HG03432 (cell line): Measurements from ENCODE around the gene ATP6V0C.
"Not testable (repeated sequence)": the region's sequence is repeated elsewhere in the genome, so short reads cannot be mapped to it uniquely, and the experiment has no call there.

Experiments used
- ATAC-seq: cut with Tn5 transposase; IDR thresholded peaks from one replicate; pipeline ENCODE4 v1.9.1; 2021; ENCODE audit warnings: mild to moderate bottlenecking, moderate library complexity; ENCODE audit not compliant: unreplicated experiment

Gene ATP6V0C

DNA sequence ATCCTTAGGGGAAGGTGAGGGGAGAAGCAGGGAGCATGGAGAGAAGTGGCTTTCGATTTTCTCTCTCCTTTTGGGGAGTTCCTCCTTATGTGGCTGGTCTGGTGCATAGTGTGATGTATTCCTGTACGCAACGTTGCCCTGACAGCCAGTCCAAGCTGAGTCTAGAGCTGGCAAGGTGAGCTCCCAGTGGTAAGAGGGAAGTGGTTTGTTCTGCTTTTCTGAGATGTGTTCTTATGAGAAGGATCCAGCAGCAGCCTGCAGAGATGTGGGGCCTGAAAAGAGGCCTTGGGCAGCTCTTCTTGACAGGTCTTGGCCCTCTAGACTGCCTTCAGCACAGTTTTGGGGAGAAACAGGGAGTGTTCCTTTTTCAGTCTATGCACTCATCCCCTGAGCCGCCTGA is 27.2 kb downstream of the ATP6V0C start:
- not testable (repeated sequence) for ATAC-seq

DNA sequence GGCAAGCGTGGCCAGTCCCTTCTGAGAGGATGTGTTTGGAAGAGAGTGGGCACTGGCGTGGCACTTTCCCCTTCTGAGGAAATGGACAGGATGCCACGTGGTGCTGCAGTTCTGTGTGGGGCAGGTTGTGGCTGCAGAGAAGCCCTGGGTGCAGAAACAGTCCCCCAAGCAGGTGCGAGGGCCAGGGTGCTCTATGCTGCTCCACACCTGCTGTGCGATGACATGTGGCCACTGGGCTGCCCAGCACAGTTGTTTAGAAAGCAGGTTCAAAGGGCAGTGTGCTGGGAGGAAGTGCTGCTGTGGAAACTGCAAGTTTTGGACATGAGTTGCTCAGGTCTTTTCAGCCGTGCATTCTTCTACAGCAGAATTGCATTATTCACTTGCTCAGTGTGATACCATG is 27.7 kb downstream of the ATP6V0C start:
- ATAC-seq, result not testable (repeated sequence)

DNA sequence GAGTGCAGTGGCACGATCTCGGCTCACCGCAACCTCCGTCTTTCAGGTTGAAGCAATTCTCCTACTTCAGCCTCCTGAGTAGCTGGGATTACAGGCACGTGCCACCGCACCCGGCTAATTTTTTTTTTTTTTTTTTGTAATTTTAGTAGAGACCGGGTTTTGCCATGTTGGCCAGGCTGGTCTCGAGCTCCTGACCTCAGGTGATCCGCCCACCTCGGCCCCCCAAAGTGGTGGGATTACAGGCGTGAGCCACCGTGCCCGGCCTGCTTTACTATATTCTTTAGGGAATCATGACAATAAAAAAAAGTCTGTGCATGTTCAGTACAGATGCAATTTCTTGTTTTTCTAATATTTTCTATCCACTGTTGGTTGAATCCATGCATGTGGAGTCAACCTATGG is 30.0 kb downstream of the ATP6V0C start:
- ATAC-seq, result not testable (repeated sequence)

DNA sequence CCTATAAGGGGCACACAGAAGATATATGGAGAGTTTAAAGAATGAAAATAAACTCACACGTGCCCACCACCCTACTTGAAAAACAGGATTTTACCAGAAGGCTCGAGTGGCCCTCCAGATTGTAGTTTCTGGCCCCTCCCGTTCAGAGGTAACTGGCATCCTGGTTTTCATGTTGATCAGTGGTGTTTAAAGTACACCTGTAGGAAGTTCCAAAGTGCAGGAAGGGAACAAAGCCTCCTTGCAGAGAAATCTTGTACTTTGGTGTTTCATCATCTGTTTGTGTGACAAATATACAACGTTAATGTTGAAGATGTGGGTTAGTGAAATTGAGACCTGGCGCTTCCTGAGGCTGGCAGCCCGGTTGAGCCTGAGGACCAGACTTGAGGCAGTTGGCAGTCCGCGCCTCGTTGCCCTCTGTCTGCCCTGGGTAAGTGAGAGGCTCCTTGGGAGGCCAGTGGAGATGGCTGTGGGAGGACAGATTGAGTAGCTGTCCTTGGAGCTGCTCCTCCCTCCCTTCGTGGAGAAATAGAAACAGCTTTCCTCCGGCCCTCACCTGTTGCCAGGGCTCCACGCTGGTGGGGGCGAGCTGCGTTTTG is 36.6 kb downstream of the ATP6V0C start:
- ATAC-seq, result not testable (repeated sequence)

DNA sequence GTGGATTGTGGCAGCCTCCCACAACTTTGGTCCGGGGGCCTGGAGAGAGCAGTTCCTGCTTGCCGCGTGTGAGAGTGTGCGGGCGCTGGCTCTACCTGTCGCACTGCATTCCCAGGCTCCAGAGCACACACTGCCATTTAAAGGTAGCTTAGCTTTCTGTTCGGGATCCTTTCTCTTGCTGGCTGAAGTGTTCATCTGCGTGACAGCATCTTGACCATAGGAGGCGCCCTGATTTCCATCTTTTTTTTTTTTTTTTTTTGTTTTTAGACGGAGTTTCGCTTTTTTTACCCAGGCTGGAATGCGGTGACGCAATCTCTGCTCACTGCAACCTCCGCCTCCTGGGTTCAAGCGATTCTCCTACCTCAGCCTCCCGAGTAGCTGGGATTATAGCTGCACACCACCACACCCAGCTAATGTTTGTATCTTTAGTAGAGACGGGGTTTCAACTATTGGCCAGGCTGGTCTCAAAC is 37.7 kb downstream of the ATP6V0C start:
- ATAC-seq, result not testable (repeated sequence)

DNA sequence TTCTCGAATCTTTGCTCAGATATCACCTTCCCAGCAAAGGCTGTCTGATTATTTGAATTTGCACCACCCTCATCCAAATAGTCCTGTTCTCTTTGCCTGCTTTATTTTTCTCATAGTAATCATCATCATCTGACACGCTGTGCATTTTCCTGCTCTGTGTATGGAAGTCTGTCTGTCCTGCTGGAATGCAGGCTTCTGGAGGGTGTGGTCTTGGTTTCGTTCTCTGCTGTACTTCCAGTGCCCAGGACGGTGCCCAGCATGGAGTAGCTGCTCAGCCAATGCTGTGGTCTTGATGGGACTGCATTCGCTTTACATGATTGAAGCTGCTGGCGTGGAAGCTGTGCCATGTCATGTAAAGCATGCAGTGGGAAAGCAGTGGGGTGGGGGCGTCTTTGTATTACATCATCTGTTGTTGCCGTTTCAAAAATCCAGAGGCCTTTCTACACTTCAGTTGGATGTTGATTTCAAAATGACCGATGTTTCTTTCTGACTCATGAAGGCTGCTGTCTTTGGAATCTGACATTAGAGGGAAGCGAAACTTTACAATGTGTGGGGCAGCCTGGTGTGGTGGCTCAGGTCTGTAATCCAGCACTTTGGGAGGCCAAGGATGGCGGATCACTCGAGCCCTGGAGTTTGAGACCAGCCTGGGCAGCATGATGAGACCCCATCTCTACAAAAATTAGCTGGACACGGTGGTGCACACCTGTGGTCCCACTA is 41.1 kb downstream of the ATP6V0C start:
- not testable (repeated sequence) for ATAC-seq

DNA sequence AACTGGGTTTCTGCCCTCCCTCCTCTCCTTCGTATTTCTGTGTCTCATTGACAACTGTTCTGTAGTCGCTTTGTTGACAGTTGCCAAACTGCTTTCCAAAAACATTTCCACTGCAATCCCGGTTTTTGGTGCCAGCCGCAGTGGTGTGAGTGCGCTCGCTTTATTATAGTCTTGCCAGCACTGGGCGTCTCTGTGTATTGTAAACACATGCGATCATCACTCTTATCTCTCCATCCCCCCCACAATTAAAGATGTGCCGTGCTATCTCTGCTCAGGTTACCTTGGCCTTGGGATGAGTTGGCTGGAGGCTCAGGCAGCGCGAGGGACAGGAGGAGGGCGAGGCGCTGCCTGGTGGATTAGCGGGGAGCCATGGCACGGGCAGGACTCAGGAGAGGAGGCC is 43.4 kb downstream of the ATP6V0C start:
- not testable (repeated sequence) for ATAC-seq

DNA sequence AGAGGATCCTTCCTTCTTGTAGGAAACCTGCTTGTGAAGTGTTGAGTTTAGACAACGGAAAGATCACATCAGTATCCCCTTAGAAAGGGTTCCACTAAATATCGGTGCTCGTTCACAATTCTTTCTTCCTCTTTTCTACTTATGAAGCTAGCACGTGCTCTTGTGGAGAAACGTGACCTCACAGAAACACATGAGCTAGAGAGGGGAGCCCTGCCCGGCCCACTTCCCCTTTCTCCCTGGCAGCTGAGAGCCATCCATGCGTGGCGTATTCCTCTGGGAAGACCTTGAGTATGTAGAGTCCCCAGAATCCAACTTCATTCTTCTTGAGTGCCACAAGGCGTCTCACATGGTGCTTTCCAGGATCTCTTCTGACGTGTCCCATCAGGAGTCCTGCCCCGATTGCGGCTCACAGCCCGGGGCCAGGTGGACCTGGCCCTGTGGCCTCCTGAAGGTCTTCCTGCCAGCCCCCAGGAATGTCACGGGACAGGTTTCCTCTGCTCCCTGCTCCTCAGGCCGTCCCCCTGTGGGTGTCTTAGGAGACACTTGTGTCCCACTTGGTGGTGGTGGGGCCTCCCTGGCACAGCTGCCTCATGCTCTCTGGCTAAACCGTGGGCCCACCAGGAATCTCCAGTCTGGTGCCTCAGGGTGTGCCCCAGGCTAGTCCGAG is 46.5 kb downstream of the ATP6V0C start:
- ATAC-seq, result peak; percentile 62

DNA sequence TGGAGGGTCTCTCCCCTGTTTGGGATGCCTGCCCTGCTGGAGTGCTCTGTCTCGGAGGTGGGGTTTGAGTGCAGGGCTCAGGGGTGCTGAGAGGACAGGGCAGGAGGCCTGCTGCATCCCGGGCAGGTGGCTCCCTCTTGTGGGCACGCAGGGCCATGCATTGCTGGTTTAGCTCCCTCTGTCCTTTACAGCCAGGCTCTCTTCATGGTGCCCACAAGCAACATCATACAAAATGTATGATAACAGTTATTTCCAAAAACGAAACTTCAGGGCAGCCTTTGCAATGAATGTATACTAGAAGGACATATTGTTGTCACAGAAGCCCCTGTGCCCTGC is 47.0 kb downstream of the ATP6V0C start:
- ATAC-seq, result peak; percentile 53

DNA sequence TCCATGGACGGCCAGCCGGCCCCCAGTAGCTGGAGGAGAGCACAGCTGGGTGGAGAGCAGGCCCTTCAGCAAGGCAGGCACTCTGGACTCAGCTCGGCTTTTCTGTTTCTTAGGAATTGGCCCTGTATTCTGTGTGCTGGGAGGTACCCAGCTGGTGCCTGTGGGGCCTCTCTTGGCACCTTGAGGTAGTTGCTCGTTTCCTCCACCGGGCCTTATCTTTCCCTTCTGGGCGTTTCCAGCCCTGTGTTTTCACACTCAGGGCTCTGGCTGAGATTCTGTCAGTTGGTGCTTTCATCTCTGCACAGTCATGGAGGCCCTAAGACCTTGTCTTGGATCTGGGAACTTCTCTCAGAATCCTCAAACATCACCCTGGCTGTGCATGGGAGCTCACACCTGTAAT is 53.8 kb downstream of the ATP6V0C start:
- not testable (repeated sequence) for ATAC-seq

DNA sequence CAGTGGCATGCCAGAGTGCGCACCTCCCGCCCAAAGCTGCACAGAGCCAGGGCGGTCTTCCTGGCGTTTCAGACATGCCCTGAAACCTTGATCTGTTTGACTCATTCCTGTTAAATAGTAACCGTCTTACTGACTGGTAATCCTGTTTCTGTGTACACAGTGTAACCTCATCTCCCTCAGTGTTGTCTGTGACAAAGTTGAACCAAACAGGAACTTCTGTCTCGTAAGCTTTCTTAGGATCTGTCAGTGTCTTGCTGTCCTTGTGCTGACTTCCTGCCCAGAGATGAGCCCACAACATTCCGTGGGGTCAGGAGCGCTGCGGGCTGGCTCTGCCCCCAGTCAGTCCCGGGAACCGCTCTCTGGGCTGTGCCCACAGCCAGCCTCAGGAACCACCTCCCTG is 54.8 kb downstream of the ATP6V0C start:
- ATAC-seq, result not testable (repeated sequence)
